SU-DHL-6 (cell line): ENCODE results near the gene PTCD2.

Experiments
- H2AFZ ChIP-seq: fragments of 200-600 bp; sonication (generic); 2 replicates; pipeline ENCODE4 v1.6.1; 2014; ENCODE audit warnings: low read depth, mild to moderate bottlenecking, moderate library complexity, mixed read lengths, antibody characterized with exemption, low read length; ENCODE audit not compliant: severe bottlenecking
- H3F3A ChIP-seq: fragments of 200-600 bp; shearing (Covaris generic); 2 replicates; pipeline ENCODE4 v1.6.0; 2016; ENCODE audit warnings: antibody characterized with exemption, mild to moderate bottlenecking; ENCODE audit not compliant: insufficient read depth
- H3K27ac ChIP-seq: fragments of 200-600 bp; sonication (generic); 2 replicates; pipeline ENCODE4 v1.5.1; 2016; ENCODE audit warnings: low read depth, mild to moderate bottlenecking, low read length, moderate library complexity, mixed read lengths
- H3K27me3 ChIP-seq: fragments of 200-600 bp; sonication (generic), shearing (Covaris generic); 2 replicates; pipeline ENCODE4 v1.6.0; 2014; ENCODE audit warnings: mild to moderate bottlenecking, low read length
- H3K36me3 ChIP-seq: fragments of 200-600 bp; sonication (generic); 2 replicates; pipeline ENCODE4 v1.6.1; 2014; ENCODE audit warnings: mild to moderate bottlenecking, low read length, mixed read lengths
- H3K4me2 ChIP-seq: fragments of 300-600, 200-600 bp; shearing (Covaris generic), sonication (generic); 2 replicates; pipeline ENCODE4 v1.6.0; 2014; ENCODE audit warnings: low read length, low read depth, mild to moderate bottlenecking; ENCODE audit not compliant: poor library complexity, severe bottlenecking
- H3K4me3 ChIP-seq: fragments of 200-600 bp; sonication (generic); 2 replicates; pipeline ENCODE4 v1.5.1; 2014; ENCODE audit warnings: antibody characterized with exemption, low read length, mild to moderate bottlenecking, mixed read lengths; ENCODE audit not compliant: insufficient read depth, poor library complexity, severe bottlenecking
- H3K79me2 ChIP-seq: fragments of 200-600 bp; sonication (generic); 2 replicates; pipeline ENCODE4 v1.6.1; 2014; ENCODE audit warnings: mild to moderate bottlenecking, low read length, moderate library complexity; ENCODE audit not compliant: insufficient read depth
- H3K9ac ChIP-seq: fragments of 200-600 bp; sonication (generic); 2 replicates; pipeline ENCODE4 v1.7.0; 2014; ENCODE audit warnings: mild to moderate bottlenecking, low read length
- H3K9me2 ChIP-seq: fragments of 200-600 bp; sonication (generic); replicated peaks from 2 replicates; pipeline ENCODE4 v1.6.1; 2014; ENCODE audit warnings: low read length; ENCODE audit not compliant: insufficient read depth
- H3K9me3 ChIP-seq: fragments of 200-600 bp; sonication (generic); 2 replicates; pipeline ENCODE4 v1.6.1; 2014; ENCODE audit warnings: low read length, mixed read lengths; ENCODE audit not compliant: insufficient read depth
- H4K20me1 ChIP-seq: fragments of 200-600 bp; sonication (generic); 2 replicates; pipeline ENCODE4 v1.6.1; 2014; ENCODE audit warnings: low read depth, mild to moderate bottlenecking, antibody characterized with exemption, low read length, moderate library complexity, mixed read lengths
- CTCF ChIP-seq: fragments of 200-600 bp; sonication (generic); IDR thresholded peaks from one replicate; pipeline ENCODE4 v1.5.1; 2017; ENCODE audit warnings: antibody characterized with exemption, mild to moderate bottlenecking, low read length, moderate library complexity; ENCODE audit not compliant: insufficient read depth, poor library complexity, severe bottlenecking
- EZH2phosphoT487 ChIP-seq: fragments of 200-600 bp; sonication (generic), shearing (Covaris generic); conservative IDR thresholded peaks from 2 replicates; pipeline ENCODE4 v1.6.1; 2018; ENCODE audit warnings: mild to moderate bottlenecking, antibody characterized with exemption, low read length, moderate library complexity, mixed read lengths

The PTCD2 gene

GRCh38 chr5:72283358-72283757 lies 36.8 kb upstream of the PTCD2 start:
- Histone ChIP-seq H3K9ac (no peak overlapping the region; the same call in 1 of the 2 replicates), H3K9me3 (no peaks in the 10 kb centered on the region), H3K79me2 (peaks cover 20% of the 10 kb centered on the region), H3K4me2 (no peak overlapping the region), H3K4me3 (no peak overlapping the region), H2AFZ (no peak overlapping the region), H4K20me1 (no peaks in the 10 kb centered on the region), H3K9me2 (no peaks in the 10 kb centered on the region), H3F3A (peaks cover 19% of the 10 kb centered on the region; the same call in 1 of the 2 replicates), H3K27ac (peak overlapping the region; percentile 11; the same call in 1 of the 2 replicates), H3K27me3 (no peaks in the 10 kb centered on the region), H3K36me3 (peaks cover 42% of the 10 kb centered on the region)
- TF ChIP-seq EZH2phosphoT487: no peak
- no peak for TF ChIP-seq CTCF

GRCh38 chr5:72284559-72285423 lies 35.4 kb upstream of the PTCD2 start:
- no peak overlapping the region for H3K4me2 ChIP-seq
- peaks cover 29% of the 10 kb centered on the region for H3K36me3 ChIP-seq
- no peaks in the 10 kb centered on the region for H3K9me2 ChIP-seq

GRCh38 chr5:72285424-72285821 lies 34.8 kb upstream of the PTCD2 start:
- Histone ChIP-seq H2AFZ (no peak overlapping the region), H3K9ac (no peak overlapping the region), H3K27ac (peak overlapping the region; percentile 30), H3K9me2 (no peaks in the 10 kb centered on the region), H3F3A (peaks cover 21% of the 10 kb centered on the region), H3K36me3 (peaks cover 28% of the 10 kb centered on the region), H3K4me3 (no peak overlapping the region), H3K9me3 (no peaks in the 10 kb centered on the region), H4K20me1 (no peaks in the 10 kb centered on the region), H3K27me3 (no peaks in the 10 kb centered on the region), H3K79me2 (peaks cover 27% of the 10 kb centered on the region; the same call in 1 of the 2 replicates), H3K4me2 (no peak overlapping the region)
- TF ChIP-seq EZH2phosphoT487: no peak
- no peak for TF ChIP-seq CTCF

More at GRCh38 chr5:72284559-72285423, 35.4 kb upstream of the PTCD2 start:
- Histone ChIP-seq H4K20me1 (no peaks in the 10 kb centered on the region), H3F3A (peaks cover 18% of the 10 kb centered on the region; the same call in 1 of the 2 replicates), H3K79me2 (peaks cover 24% of the 10 kb centered on the region; the same call in 1 of the 2 replicates), H3K27me3 (no peaks in the 10 kb centered on the region), H3K9me3 (no peaks in the 10 kb centered on the region), H3K9ac (no peak overlapping the region), H2AFZ (no peak overlapping the region), H3K27ac (peak overlapping the region; percentile 30), H3K4me3 (no peak overlapping the region)
- TF ChIP-seq EZH2phosphoT487 (no peak), CTCF (no peak)
